ENCODE results near the gene MRPS2. TPM values are rescaled to one million over a fixed set of nuclear protein-coding genes. Genes with fewer than 3 reads are reported as not detected.
"Not testable (repeated sequence)": the region's sequence is repeated elsewhere in the genome, so short reads cannot be mapped to it uniquely, and the experiment has no call there.

MRPS2 gene
- total and polyA plus RNA-seq, 11 donors: 34.1 to 95.2 (median 48.7) TPM

GRCh38 chr9:135509458-135509857 is 9.0 kb downstream of the MRPS2 start:
- no peaks in the 10 kb centered on the region for H3K27me3 ChIP-seq
- intact Hi-C loops (cut with DNase I): no loop called here
- 79 to 90% (median 89%) methylated on average over 2 of the region's 2 CpGs for WGBS, 4 donors
- TF ChIP-seq POLR2A (IDR thresholded peaks at IDR 0.05) (no peak), CTCF (IDR thresholded peaks at IDR 0.05) (no peak)
- H3K27ac ChIP-seq: no peak overlapping the region
- ATAC-seq (no peak), DNase-seq (no peak)
- H3K4me1 ChIP-seq: peaks cover 0 to 8% (median 0%) of the 10 kb centered on the region in 12 donors
- peaks cover 0 to 11% (median 8%) of the 10 kb centered on the region in 9 donors for H3K36me3 ChIP-seq
- H3K4me3 ChIP-seq: no peak overlapping the region
- H3K9me3 ChIP-seq: peaks cover 0 to 21% (median 10%) of the 10 kb centered on the region in 12 donors

GRCh38 chr9:135512241-135512603 is 11.7 kb downstream of the MRPS2 start:
- H3K4me1 ChIP-seq: no peaks in the 10 kb centered on the region
- H3K4me3 ChIP-seq: no peak overlapping the region
- DNase-seq (peak in 1 of 5 donors; percentile 20), ATAC-seq (no peak)
- H3K9me3 ChIP-seq: peaks cover 0 to 21% (median 10%) of the 10 kb centered on the region in 12 donors
- intact Hi-C loops (cut with DNase I): no loop called here
- H3K27me3 ChIP-seq: no peaks in the 10 kb centered on the region
- H3K27ac ChIP-seq: no peak overlapping the region
- H3K36me3 ChIP-seq: no peaks in the 10 kb centered on the region
- 81 to 92% (median 84%) methylated on average over 10 of the region's 10 CpGs for WGBS, 4 donors
- no peak for TF ChIP-seq CTCF (IDR thresholded peaks at IDR 0.05)
- TF ChIP-seq POLR2A (IDR thresholded peaks at IDR 0.05): no peak

GRCh38 chr9:135512904-135513303 is 12.4 kb downstream of the MRPS2 start:
- Histone ChIP-seq H3K4me1 (no peaks in the 10 kb centered on the region), H3K4me3 (no peak overlapping the region), H3K9me3 (peaks cover 0 to 21% (median 10%) of the 10 kb centered on the region in 12 donors), H3K27me3 (no peaks in the 10 kb centered on the region), H3K27ac (no peak overlapping the region), H3K36me3 (no peaks in the 10 kb centered on the region)
- no peak for TF ChIP-seq POLR2A (IDR thresholded peaks at IDR 0.05)
- WGBS, 4 donors: 56 to 72% (median 59%) methylated on average over 7 of the region's 7 CpGs
- peak in 1 of 5 donors; percentile 4 for DNase-seq
- intact Hi-C loops (cut with DNase I): no loop called here
- ATAC-seq: peak in 2 of 4 donors; percentile 16 to 46

DNA sequence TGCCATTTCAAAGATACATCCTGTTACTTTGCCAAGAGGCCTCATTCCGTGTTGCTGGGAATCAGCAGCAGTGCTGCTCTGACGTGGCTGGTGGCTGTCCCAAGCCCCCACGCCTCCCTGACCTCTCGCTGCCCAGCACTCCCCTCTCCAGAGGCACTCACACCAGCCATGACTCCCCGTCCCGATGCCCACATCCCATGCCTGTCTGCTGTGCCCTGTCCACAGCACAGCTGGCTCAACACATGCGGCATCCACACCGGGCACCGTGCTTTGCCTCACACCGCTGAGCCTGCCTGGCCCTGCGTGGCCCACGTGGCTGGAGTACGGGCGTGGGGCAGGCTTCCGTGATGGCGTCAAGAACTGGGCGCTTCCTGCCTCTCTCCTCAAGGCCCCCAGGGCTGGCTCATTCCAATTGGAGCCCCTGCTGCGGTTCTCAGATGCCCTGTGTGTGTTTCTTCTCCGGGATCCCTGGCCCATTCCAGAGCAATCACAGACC is 12.9 kb downstream of the MRPS2 start:
- WGBS, 4 donors: 77 to 87% (median 87%) methylated on average over 18 to 19 of the region's 19 CpGs

GRCh38 chr9:135513906-135514305 is 13.4 kb downstream of the MRPS2 start:
- H3K4me3 ChIP-seq; H3K27ac ChIP-seq; H3K4me1 ChIP-seq; intact Hi-C loops (cut with DNase I); DNase-seq; H3K27me3 ChIP-seq; H3K36me3 ChIP-seq; ATAC-seq: not testable (repeated sequence)
- peaks cover 0 to 16% (median 9%) of the 10 kb centered on the region in 12 donors for H3K9me3 ChIP-seq
- WGBS, 4 donors: 85 to 91% (median 86%) methylated on average over 9 of the region's 9 CpGs

More for the DNA sequence above, 12.9 kb downstream of the MRPS2 start:
- H3K4me3 ChIP-seq: no peak overlapping the region
- DNase-seq (peak in 1 of 5 donors; percentile 37), ATAC-seq (peak in 2 of 4 donors; percentile 18 to 64)
- H3K4me1 ChIP-seq: no peaks in the 10 kb centered on the region
- H3K36me3 ChIP-seq: no peaks in the 10 kb centered on the region
- TF ChIP-seq POLR2A (IDR thresholded peaks at IDR 0.05) (no peak), CTCF (IDR thresholded peaks at IDR 0.05) (no peak)
- no peak overlapping the region for H3K27ac ChIP-seq
- H3K27me3 ChIP-seq: no peaks in the 10 kb centered on the region
- intact Hi-C loops (cut with DNase I): no loop called here
- peaks cover 0 to 21% (median 10%) of the 10 kb centered on the region in 12 donors for H3K9me3 ChIP-seq

Data from heart left ventricle (tissue), 16 donors.